ENCODE data around the gene C1QTNF3.
"Not testable (repeated sequence)": the region's sequence is repeated elsewhere in the genome, so short reads cannot be mapped to it uniquely, and the experiment has no call there.

DNA sequence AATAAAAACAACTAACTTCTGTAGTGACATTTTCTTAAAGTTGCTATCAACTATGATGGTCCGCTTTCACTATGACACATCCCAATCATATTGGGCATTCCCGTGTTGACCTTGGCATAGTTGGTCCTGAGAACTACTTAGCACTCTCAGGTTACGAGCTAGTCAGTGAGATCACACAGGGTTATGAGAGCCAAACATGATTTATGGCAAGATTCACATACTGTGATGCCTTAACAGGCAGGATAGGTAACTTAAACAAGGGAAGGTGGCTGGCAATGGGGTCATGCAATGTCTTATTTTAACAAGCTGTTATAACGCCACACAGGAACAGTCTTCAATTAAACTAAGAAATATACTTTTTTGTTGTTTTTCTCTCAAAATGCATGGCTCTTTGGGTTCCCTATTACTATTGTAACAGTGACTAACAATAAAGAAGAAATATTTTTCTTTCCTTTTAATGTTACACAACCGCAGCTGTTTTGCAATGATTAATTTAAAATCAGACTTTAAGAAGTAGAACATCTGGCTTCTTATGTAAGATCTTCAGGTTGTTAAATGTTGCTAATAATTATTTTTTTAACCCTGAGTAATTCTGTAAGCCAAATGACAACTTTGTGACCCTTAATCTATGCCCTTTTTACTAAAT is 33.8 kb upstream of the C1QTNF3 start:
- not testable (repeated sequence) for TF ChIP-seq TCF12 (IDR thresholded peaks at IDR 0.05; ENCODE audit: low read depth, low read length); ZNF274 (IDR thresholded peaks at IDR 0.05; ENCODE audit: borderline replicate concordance, extremely low read depth, low read length); EP300 (IDR thresholded peaks at IDR 0.05; ENCODE audit: borderline replicate concordance in 1 of 2, low read depth in 2 of 2, low read length in 2 of 2); SUZ12 (IDR thresholded peaks at IDR 0.05; ENCODE audit: low read length)
- TF ChIP-seq, protein P1, sequence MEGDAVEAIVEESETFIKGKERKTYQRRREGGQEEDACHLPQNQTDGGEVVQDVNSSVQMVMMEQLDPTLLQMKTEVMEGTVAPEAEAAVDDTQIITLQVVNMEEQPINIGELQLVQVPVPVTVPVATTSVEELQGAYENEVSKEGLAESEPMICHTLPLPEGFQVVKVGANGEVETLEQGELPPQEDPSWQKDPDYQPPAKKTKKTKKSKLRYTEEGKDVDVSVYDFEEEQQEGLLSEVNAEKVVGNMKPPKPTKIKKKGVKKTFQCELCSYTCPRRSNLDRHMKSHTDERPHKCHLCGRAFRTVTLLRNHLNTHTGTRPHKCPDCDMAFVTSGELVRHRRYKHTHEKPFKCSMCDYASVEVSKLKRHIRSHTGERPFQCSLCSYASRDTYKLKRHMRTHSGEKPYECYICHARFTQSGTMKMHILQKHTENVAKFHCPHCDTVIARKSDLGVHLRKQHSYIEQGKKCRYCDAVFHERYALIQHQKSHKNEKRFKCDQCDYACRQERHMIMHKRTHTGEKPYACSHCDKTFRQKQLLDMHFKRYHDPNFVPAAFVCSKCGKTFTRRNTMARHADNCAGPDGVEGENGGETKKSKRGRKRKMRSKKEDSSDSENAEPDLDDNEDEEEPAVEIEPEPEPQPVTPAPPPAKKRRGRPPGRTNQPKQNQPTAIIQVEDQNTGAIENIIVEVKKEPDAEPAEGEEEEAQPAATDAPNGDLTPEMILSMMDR (IDR thresholded peaks at IDR 0.05; ENCODE audit: control extremely low read depth in 1 of 3, insufficient read depth in 1 of 3, low read depth in 1 of 3, low read length in 3 of 3): not testable (repeated sequence)
- TF ChIP-seq, protein P2, sequence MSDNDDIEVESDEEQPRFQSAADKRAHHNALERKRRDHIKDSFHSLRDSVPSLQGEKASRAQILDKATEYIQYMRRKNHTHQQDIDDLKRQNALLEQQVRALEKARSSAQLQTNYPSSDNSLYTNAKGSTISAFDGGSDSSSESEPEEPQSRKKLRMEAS (IDR thresholded peaks at IDR 0.05): not testable (repeated sequence)
